HCT116 (cell line): ENCODE results near the gene GALNT2. TPM values are rescaled to one million over a fixed set of nuclear protein-coding genes. Genes with fewer than 3 reads are reported as not detected.

Experiments
- ATAC-seq: fragments of 200-7000 bp; cut with Tn5 transposase; 2 replicates; pipeline ENCODE4 v1.9.1; 2020; ENCODE audit warnings: mild to moderate bottlenecking, moderate library complexity
- Bru-seq: library from RNA; stranded (reverse); fragments of 400-500 nt; gene quantifications from one replicate; lab custom pipeline; 2021; lab: Mats Ljungman, UMichigan
- BruChase-seq, 2 experiments: library from RNA; stranded (reverse); fragments of 400-500 nt; gene quantifications; one replicate each; lab custom pipeline; 2021; lab: Mats Ljungman, UMichigan
- BruUV-seq: library from RNA; stranded (reverse); fragments of 400-500 nt; replicated peaks from 2 replicates; lab custom pipeline; 2021; lab: Mats Ljungman, UMichigan
- CTCF ChIA-PET: fragments of 300-600 bp; sonication (Branson Sonifier 250); formaldehyde crosslinking; loops from one replicate; lab custom pipeline; 2021; ENCODE audit warnings: antibody characterized with exemption; lab: Charles Lee
- POLR2A ChIA-PET: fragments of 300-600, 350-600 bp; sonication (Branson Sonifier 250); formaldehyde crosslinking; loops from one replicate; lab custom pipeline; 2021; ENCODE audit warnings: antibody characterized with exemption; lab: Charles Lee
- RAD21 ChIA-PET, 2 experiments: fragments of 300-600 bp; sonication (Branson Sonifier 250); formaldehyde crosslinking; loops; one replicate each; lab custom pipeline; 2023; ENCODE audit warnings: low total read pairs in 2 of 2; ENCODE audit not compliant: uncharacterized antibody in 2 of 2, unreplicated experiment in 2 of 2, low non-redundant PET in 1 of 2; lab: Charles Lee
- DNase-seq: peaks from one replicate; pipeline ENCODE4 v3.0.0-alpha.2; 2010; ENCODE audit warnings: low read depth, low spot score
- H2AFZ ChIP-seq: fragments of 200-600 bp; shearing (Covaris generic), sonication (generic); 2 replicates; pipeline ENCODE4 v1.6.1; 2017; ENCODE audit warnings: low read depth, mixed run types, mixed read lengths, antibody characterized with exemption, low read length; ENCODE audit not compliant: poor library complexity, severe bottlenecking
- H3K27ac ChIP-seq: 2 replicates; pipeline ENCODE4 v1.5.1; 2012; ENCODE audit warnings: low read depth, low read length
- H3K27me3 ChIP-seq: fragments of 200-600 bp; sonication (generic); 2 replicates; pipeline ENCODE4 v1.6.1; 2016; ENCODE audit warnings: mixed run types, low read length, mixed read lengths; ENCODE audit not compliant: insufficient read depth
- H3K36me3 ChIP-seq, 2 experiments: fragments of 200-500 bp in 1 of 2; fragments of 200-600 bp in 1 of 2; sonication (Bioruptor generic) in 1 of 2; sonication (generic) in 1 of 2; 2 replicates each; pipeline versions ENCODE4 v1.5.1 to v1.6.1; 2014 to 2016; ENCODE audit warnings: low read length in 2 of 2, inconsistent platforms in 1 of 2, mixed read lengths in 1 of 2, mixed run types in 1 of 2; ENCODE audit not compliant: insufficient read depth in 2 of 2, control insufficient read depth in 1 of 2
- H3K4me1 ChIP-seq, 2 experiments: fragments of 200-600 bp in 1 of 2; sonication (generic) in 1 of 2; 2 replicates each; pipeline versions ENCODE4 v1.5.1 to v1.6.1; 2012 to 2017; ENCODE audit warnings: low read length in 2 of 2, inconsistent platforms in 1 of 2, mild to moderate bottlenecking in 1 of 2, mixed read lengths in 1 of 2, mixed run types in 1 of 2, moderate library complexity in 1 of 2; ENCODE audit not compliant: insufficient read depth in 2 of 2, control insufficient read depth in 1 of 2
- H3K4me2 ChIP-seq: fragments of 200-600 bp; sonication (generic); 2 replicates; pipeline ENCODE4 v1.6.1; 2017; ENCODE audit warnings: mixed run types, low read length, mixed read lengths
- H3K4me3 ChIP-seq, 2 experiments: fragments of 200-600 bp in 1 of 2; sonication (generic) in 1 of 2; replicated peaks in 1 of 2; 2 replicates each; pipeline ENCODE4 v1.5.1; 2011 to 2016; ENCODE audit warnings: low read length in 2 of 2, control low read depth in 1 of 2, low read depth in 1 of 2, mild to moderate bottlenecking in 1 of 2, mixed read lengths in 1 of 2, mixed run types in 1 of 2
- H3K79me2 ChIP-seq: fragments of 200-600 bp; sonication (generic); 2 replicates; pipeline ENCODE4 v1.6.1; 2017; ENCODE audit warnings: mild to moderate bottlenecking, mixed run types, low read length, moderate library complexity, mixed read lengths; ENCODE audit not compliant: insufficient read depth
- H3K9ac ChIP-seq: fragments of 200-600 bp; sonication (generic); 2 replicates; pipeline ENCODE4 v1.6.1; 2016; ENCODE audit warnings: low read length, mixed read lengths
- H3K9me2 ChIP-seq: fragments of 200-600 bp; sonication (generic), shearing (Covaris generic); 2 replicates; pipeline ENCODE4 v1.6.1; 2017; ENCODE audit warnings: mixed run types, mild to moderate bottlenecking, moderate library complexity; ENCODE audit not compliant: insufficient read depth
- H3K9me3 ChIP-seq, 2 experiments: fragments of 200-500 bp in 1 of 2; fragments of 200-600 bp in 1 of 2; sonication (Bioruptor generic) in 1 of 2; sonication (generic) in 1 of 2; 2 replicates each; pipeline ENCODE4 v1.6.1; 2014 to 2017; ENCODE audit warnings: low read length in 2 of 2, mixed read lengths in 2 of 2, inconsistent platforms in 1 of 2, low read depth in 1 of 2, mild to moderate bottlenecking in 1 of 2, mixed run types in 1 of 2, moderate library complexity in 1 of 2; ENCODE audit not compliant: control insufficient read depth in 1 of 2, insufficient read depth in 1 of 2
- H4K20me1 ChIP-seq: fragments of 200-600 bp; sonication (generic), shearing (Covaris generic); 2 replicates; pipeline ENCODE4 v1.6.1; 2017; ENCODE audit warnings: mixed run types, mild to moderate bottlenecking, moderate library complexity; ENCODE audit not compliant: insufficient read depth
- ATF3 ChIP-seq: IDR thresholded peaks from 2 replicates; pipeline ENCODE4 v1.6.1; 2012
- CBX3 ChIP-seq: IDR thresholded peaks from 2 replicates; pipeline ENCODE4 v1.6.1; 2012; ENCODE audit warnings: low read depth
- CEBPB ChIP-seq: IDR thresholded peaks from 2 replicates; pipeline ENCODE4 v1.6.1; 2012; ENCODE audit warnings: low read depth
- CTCF ChIP-seq, 3 experiments: fragments of 200-600 bp in 1 of 3; sonication (generic) in 1 of 3; IDR thresholded peaks in 2 of 3; conservative IDR thresholded peaks in 1 of 3; 2 replicates each; pipeline ENCODE4 v1.5.1; 2012 to 2017; ENCODE audit warnings: low read depth in 2 of 3, low read length in 2 of 3, antibody characterized with exemption in 1 of 3, borderline replicate concordance in 1 of 3, control low read depth in 1 of 3, mild to moderate bottlenecking in 1 of 3, mixed read lengths in 1 of 3, mixed run types in 1 of 3, moderate library complexity in 1 of 3; ENCODE audit not compliant: insufficient read depth in 1 of 3
- ELF1 ChIP-seq: IDR thresholded peaks from 2 replicates; pipeline ENCODE4 v1.6.1; 2012; ENCODE audit warnings: low read depth, borderline replicate concordance
- FOSL1 ChIP-seq: IDR thresholded peaks from 2 replicates; pipeline ENCODE4 v1.6.1; 2012; ENCODE audit warnings: low read depth
- POLR2AphosphoS5 ChIP-seq: IDR thresholded peaks from 2 replicates; pipeline ENCODE4 v1.6.1; 2011; ENCODE audit warnings: mild to moderate bottlenecking, low read depth, low read length, moderate library complexity
- RAD21 ChIP-seq: IDR thresholded peaks from 2 replicates; pipeline ENCODE4 v1.6.1; 2012; ENCODE audit warnings: low read depth, mild to moderate bottlenecking
- REST ChIP-seq: IDR thresholded peaks from 2 replicates; pipeline ENCODE4 v1.6.1; 2012; ENCODE audit warnings: low read depth
- SIN3A ChIP-seq: IDR thresholded peaks from 2 replicates; pipeline ENCODE4 v1.6.1; 2012; ENCODE audit warnings: low read depth
- SP1 ChIP-seq: IDR thresholded peaks from 2 replicates; pipeline ENCODE4 v1.6.1; 2012; ENCODE audit warnings: low read depth
- SRF ChIP-seq: IDR thresholded peaks from 2 replicates; pipeline ENCODE4 v1.6.1; 2012; ENCODE audit warnings: low read depth
- ZFX ChIP-seq: fragments of 450-650 bp; IDR thresholded peaks from 2 replicates; pipeline ENCODE4 v1.6.1; 2017
- ZNF274 ChIP-seq: fragments of 200-500 bp; sonication (Bioruptor generic); IDR thresholded peaks from 2 replicates; pipeline ENCODE4 v1.6.1; 2014; ENCODE audit warnings: mild to moderate bottlenecking, low read depth, low read length, inconsistent platforms
- intact Hi-C: fragments of 100-400 bp; cut with micrococcal nuclease; formaldehyde crosslinking; loops from 2 replicates; pipeline ENCODE4 v1.10.0; 2022
- long read RNA-seq: library from polyadenylated mRNA; unstranded; transcript quantifications from one replicate; pipeline ENCODE4 v2.0.0, GENCODE V29; 2021; ENCODE audit not compliant: unreplicated experiment
- polyA plus RNA-seq: library from polyadenylated mRNA; unstranded; fragments of >200 nt; gene quantifications from 2 replicates; pipeline ENCODE4 v1.2.1, GENCODE V29; 2012; ENCODE audit warnings: missing spikeins
- total RNA-seq: library from RNA; stranded (reverse); gene quantifications from one replicate; pipeline ENCODE4 v1.2.1, GENCODE V29; 2021; ENCODE audit not compliant: unreplicated experiment
- TF ChIP-seq, protein P1 (sequence below): IDR thresholded peaks from 2 replicates; pipeline ENCODE4 v1.6.1; 2012
- TF ChIP-seq, protein P2 (sequence below): IDR thresholded peaks from 2 replicates; pipeline ENCODE4 v1.6.1; 2011; ENCODE audit warnings: mild to moderate bottlenecking, low read length, moderate library complexity; ENCODE audit not compliant: insufficient replicate concordance; ENCODE audit errors: extremely low read depth

Gene GALNT2
- 40.8 TPM for total RNA-seq
- polyA plus RNA-seq: 23.0 and 26.1 TPM in 2 replicates
- Bru-seq, nascent RNA: percentile 68 among the genes with signal in this experiment
- BruChase-seq, experiment 1, labeled RNA remaining after a 6-hour chase: percentile 67 among the genes with signal in this experiment
- percentile 64 among the genes with signal in this experiment for BruChase-seq, experiment 2, labeled RNA remaining after a 2-hour chase
- long read RNA-seq, full-length matches to known transcripts: 21 of 71 reads
- long read RNA-seq, partial matches to known transcripts: 44 of 71 reads
- long read RNA-seq, other reads (novel, unspliced or antisense): 6 of 71 reads

DNA sequence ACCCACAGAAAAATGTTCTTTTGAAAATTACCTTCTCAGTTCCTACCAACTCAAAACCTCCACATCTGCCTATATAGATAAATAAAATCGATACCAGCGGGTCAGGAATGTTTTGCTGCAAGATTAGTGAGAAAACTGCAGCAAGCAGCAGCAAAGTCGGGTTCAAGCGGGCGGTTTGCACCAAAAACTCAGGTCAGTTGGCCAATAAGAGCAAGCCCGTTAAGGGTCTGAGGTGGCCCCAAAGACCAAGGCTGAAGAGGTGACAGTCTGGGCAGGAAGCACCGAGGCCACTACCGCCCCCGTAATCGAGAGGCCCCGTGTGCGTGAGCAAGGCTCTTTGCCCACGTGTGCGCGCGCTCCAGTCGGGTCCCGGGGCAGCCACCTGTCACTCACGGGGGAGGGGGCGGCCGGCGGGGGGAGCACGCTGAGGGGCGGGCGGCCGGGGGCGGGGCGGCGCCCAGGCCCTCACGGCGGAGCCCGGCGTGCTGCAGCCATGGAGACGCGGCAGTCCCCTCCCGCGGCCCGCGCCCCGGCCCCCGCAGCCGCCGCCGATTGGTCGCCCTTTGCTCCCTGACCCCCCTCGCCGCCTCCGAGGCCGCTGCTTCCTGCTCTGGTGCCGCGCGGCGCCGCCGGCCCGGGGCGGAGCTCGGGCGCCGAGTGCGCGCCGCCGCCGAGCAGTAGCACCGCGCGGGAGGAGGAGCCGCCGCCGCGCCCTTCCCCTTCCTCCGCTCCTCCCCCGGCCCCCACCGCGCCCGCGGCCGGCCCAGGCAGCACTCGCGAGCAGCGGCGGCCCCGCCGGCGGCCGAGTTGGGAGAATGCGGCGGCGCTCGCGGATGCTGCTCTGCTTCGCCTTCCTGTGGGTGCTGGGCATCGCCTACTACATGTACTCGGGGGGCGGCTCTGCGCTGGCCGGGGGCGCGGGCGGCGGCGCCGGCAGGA, at the start of gene GALNT2:
Gene GALNT2, plus strand, starts transcription at position 773 of the 939 bp plus-strand sequence. Its CDS starts 43 bp downstream, at position 816.
- intact Hi-C loops: loop anchor here (1.0 to 2.0 kb wide), 2 partner anchors 38 to 202 kb away; no protein-coding TSS in a partner anchor
- no peaks in the 10 kb centered on the region for H3K9me2 ChIP-seq
- H4K20me1 ChIP-seq: peaks cover 3% of the 10 kb centered on the region; the same call in 1 of the 2 replicates
- peak within 1 kb of the TSS; percentile 79 to 89 for H3K4me3 ChIP-seq
- H3K27ac ChIP-seq: peak within 1 kb of the TSS; percentile 58
- H3K9me3 ChIP-seq: no peaks in the 10 kb centered on the region
- peaks cover 38% of the 10 kb centered on the region for H3K79me2 ChIP-seq
- ChIA-PET RAD21 (no interaction called here), POLR2A (no interaction called here), CTCF (no interaction called here)
- peak within 1 kb of the TSS; percentile 86 for H3K4me2 ChIP-seq
- no peaks in the 10 kb centered on the region for H3K27me3 ChIP-seq
- DNase-seq (peak; percentile 52), ATAC-seq (peak; percentile 93)
- peak within 1 kb of the TSS; percentile 5 for H2AFZ ChIP-seq
- H3K4me1 ChIP-seq: peaks cover 11 to 17% of the 10 kb centered on the region in 2 experiments; a peak in 3 of 4 replicates
- peak within 1 kb of the TSS; percentile 79 for H3K9ac ChIP-seq
- H3K36me3 ChIP-seq: no peaks in the 10 kb centered on the region
- BruUV-seq: no TSS peak
- no peak for TF ChIP-seq SRF
- no peak for TF ChIP-seq CBX3
- TF ChIP-seq POLR2AphosphoS5: peak; percentile 81
- TF ChIP-seq, protein P1, sequence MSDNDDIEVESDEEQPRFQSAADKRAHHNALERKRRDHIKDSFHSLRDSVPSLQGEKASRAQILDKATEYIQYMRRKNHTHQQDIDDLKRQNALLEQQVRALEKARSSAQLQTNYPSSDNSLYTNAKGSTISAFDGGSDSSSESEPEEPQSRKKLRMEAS: peak; percentile 64
- no peak for TF ChIP-seq CEBPB
- TF ChIP-seq REST: no peak
- peak; percentile 54 for TF ChIP-seq SIN3A
- peak; percentile 42; the same call in 1 of the 2 replicates for TF ChIP-seq ZFX
- no peak for TF ChIP-seq ATF3
- no peak for TF ChIP-seq FOSL1
- no peak; the same call in 1 of the 2 replicates for TF ChIP-seq ELF1
- no peak for TF ChIP-seq ZNF274
- TF ChIP-seq RAD21: no peak
- peak; percentile 45 for TF ChIP-seq SP1
- TF ChIP-seq CTCF (IDR thresholded peaks at IDR 0.05 in 2 of 3, conservative IDR thresholded peaks at IDR 0.05 in 1 of 3; ENCODE audit: borderline replicate concordance in 1 of 3, insufficient read depth in 1 of 3, low read depth in 2 of 3, low read length in 2 of 3): no peak
- TF ChIP-seq, protein P2, sequence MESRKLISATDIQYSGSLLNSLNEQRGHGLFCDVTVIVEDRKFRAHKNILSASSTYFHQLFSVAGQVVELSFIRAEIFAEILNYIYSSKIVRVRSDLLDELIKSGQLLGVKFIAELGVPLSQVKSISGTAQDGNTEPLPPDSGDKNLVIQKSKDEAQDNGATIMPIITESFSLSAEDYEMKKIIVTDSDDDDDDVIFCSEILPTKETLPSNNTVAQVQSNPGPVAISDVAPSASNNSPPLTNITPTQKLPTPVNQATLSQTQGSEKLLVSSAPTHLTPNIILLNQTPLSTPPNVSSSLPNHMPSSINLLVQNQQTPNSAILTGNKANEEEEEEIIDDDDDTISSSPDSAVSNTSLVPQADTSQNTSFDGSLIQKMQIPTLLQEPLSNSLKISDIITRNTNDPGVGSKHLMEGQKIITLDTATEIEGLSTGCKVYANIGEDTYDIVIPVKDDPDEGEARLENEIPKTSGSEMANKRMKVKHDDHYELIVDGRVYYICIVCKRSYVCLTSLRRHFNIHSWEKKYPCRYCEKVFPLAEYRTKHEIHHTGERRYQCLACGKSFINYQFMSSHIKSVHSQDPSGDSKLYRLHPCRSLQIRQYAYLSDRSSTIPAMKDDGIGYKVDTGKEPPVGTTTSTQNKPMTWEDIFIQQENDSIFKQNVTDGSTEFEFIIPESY: no peak
